SKM-1 treated with dmso at 0.1 percent for 144 hours (cell line): ENCODE measurements around the gene CFAP70.

ENCODE experiments used
- DNase-seq: peaks from one replicate; lab custom pipeline; 2025; ENCODE audit not compliant: unreplicated experiment; lab: John Stamatoyannopoulos, UW

The CFAP70 gene

GRCh38 chr10:73218431-73219191, 140.1 kb downstream of the CFAP70 start:
- DNase-seq, result peak; percentile 24

GRCh38 chr10:73217628-73218027, 141.0 kb downstream of the CFAP70 start:
- no peak for DNase-seq

GRCh38 chr10:73215749-73216148, 142.9 kb downstream of the CFAP70 start:
- DNase-seq, result no peak

- DNase-seq, result no peak
These were observed 147.4 kb downstream of the CFAP70 start for GRCh38 chr10:73211106-73211811.

- no peak for DNase-seq
These were observed 148.1 kb downstream of the CFAP70 start for GRCh38 chr10:73210395-73211105.

- DNase-seq, result no peak
These were observed 149.0 kb downstream of the CFAP70 start for GRCh38 chr10:73209705-73210104.

GRCh38 chr10:73207883-73208282, 150.8 kb downstream of the CFAP70 start:
- DNase-seq, result no peak

- no peak for DNase-seq
These were observed 152.3 kb downstream of the CFAP70 start for GRCh38 chr10:73206385-73206784.

- DNase-seq, result no peak
These were observed 152.8 kb downstream of the CFAP70 start for GRCh38 chr10:73205890-73206289.

GRCh38 chr10:73205081-73205480, 153.6 kb downstream of the CFAP70 start:
- no peak for DNase-seq
